Uterus (tissue), 2 donors: ENCODE results near the gene CHMP4B.

Experiments
- CTCF ChIP-seq, 4 experiments: fragments of 200-600 bp in 2 of 4; fragments of 450-650 bp in 2 of 4; sonication (generic) in 2 of 4; IDR thresholded peaks; one replicate each; pipeline ENCODE4 v1.5.1; 2016 to 2019; ENCODE audit warnings: antibody characterized with exemption in 4 of 4, mild to moderate bottlenecking in 2 of 4, moderate library complexity in 1 of 4
- POLR2A ChIP-seq, 2 donors: fragments of 450-650 bp; IDR thresholded peaks; one replicate each; pipeline ENCODE4 v1.6.1; 2016; ENCODE audit warnings: antibody characterized with exemption in 2 of 2, mild to moderate bottlenecking in 1 of 2, moderate library complexity in 1 of 2

- TF ChIP-seq CTCF (IDR thresholded peaks at IDR 0.05), result no peak
- no peak for TF ChIP-seq POLR2A (IDR thresholded peaks at IDR 0.05)
These were observed 21.1 kb downstream of the CHMP4B start for GRCh38 chr20:33832103-33832804.
